ENCODE measurements around the gene LSM14A.
A peak's percentile ranks its signal among the peaks of the same experiment; 100 is the strongest.
"Not testable (repeated sequence)": the region's sequence is repeated elsewhere in the genome, so short reads cannot be mapped to it uniquely, and the experiment has no call there.

Gene LSM14A

DNA sequence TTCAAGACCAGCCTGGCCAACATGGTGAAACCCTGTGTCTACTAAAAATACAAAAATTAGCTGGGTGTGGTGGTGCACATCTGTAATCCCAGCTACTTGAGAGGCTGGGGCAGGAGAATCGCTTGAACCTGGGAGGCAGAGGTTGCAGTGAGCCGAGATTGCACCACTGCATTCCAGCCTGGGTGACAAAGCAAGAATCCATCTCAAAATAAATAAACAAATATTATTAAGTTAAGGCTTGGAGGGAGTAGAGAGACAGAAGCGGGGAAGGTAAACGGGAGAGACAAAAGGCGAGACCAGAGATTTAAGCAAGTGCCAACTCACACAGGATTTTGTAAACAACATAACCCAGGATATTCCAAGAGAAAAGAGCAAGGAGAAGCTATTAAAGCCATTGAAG lies 12.8 kb upstream of the LSM14A start:
- not testable (repeated sequence) for DNase-seq

DNA sequence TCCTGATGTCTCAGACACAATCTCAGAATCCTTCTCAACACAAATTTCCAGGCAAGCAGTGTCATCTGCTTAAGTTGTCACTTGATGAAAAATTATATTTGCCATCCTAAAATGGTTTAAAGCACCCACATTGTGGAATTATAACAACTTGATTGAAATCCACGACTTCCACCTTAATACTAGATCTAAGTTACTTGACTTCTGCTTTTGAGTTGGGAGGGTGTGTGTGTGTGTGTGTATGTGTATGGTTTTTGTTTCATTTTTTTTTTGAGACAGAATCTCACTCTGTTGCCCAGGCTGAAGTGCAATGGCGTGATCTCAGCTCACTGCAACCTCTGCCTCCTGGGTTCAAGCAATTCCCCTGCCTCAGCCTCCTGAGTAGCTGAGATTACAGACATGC lies 10.4 kb upstream of the LSM14A start:
- not testable (repeated sequence) for DNase-seq

DNA sequence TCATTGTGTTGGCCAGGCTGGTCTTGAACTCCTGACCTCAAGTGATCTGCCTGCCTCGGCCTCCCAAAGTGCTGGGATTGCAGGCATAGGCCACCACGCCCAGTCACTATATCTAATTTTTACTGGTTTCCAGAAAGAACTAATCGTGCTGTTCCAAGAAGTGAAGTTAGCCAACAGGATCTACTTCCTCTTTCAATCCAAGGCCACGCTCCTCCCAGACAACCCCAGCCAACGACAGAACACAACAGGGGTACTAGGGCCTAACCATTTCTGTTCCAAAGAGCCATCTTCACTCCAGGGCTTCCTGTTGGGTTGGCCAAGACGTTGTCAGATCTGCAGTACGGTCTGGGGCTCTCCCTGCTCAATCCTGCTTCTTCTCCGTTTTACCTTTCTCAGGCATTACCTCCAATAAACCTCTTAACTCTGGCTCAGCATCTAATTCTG lies 7.0 kb upstream of the LSM14A start:
- no peak for DNase-seq

DNA sequence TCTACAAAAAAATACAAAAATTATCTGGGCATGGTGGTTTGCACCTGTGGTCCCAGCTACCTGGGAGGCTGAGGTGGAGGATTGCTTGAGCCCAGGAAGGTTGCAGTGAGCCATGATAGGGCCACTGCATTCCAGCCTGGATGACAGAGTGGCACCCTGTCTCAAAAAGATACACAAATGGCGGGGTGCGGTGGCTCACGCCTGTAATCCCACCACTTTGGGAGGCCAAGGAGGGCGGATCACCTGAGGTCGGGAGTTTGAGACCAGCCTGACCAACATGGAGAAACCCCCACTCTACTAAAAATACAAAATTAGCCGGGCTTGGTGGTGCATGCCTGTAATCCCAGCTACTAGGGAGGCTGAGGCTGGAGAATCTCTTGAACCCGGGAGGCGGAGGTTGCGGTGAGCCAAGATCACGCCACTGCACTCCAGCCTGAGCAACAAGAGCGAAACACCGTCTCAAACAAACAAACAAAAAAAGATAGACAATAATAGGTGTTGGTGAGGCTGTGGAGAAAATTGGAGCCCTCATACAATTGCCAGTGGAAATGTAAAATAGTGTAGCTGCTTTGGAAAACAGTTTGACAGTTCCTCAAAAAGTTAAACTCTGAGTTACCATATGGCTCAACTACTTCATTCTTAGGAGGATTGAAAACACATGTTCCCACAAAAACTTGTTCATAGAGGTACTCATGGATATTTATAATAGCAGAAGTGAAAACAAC lies 2.7 kb upstream of the LSM14A start:
- DNase-seq = not testable (repeated sequence)

DNA sequence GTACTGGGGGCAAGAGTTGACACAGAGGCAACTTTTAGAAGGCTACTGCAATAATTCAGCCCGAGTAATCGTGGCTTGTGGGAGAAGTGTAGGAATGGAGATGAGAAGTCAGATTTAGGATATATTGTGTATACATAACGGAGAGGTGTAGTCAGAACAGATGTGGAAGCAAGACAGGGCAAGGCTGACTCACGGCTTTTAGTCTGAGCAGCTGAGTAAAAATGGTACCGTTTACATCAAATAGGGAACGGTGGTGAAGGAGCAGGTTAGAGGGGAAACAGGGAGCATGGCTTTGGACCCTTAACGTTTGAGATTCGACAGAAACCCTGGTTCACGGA lies 796 bp upstream of the LSM14A start:
- DNase-seq = peak; percentile 89

DNA sequence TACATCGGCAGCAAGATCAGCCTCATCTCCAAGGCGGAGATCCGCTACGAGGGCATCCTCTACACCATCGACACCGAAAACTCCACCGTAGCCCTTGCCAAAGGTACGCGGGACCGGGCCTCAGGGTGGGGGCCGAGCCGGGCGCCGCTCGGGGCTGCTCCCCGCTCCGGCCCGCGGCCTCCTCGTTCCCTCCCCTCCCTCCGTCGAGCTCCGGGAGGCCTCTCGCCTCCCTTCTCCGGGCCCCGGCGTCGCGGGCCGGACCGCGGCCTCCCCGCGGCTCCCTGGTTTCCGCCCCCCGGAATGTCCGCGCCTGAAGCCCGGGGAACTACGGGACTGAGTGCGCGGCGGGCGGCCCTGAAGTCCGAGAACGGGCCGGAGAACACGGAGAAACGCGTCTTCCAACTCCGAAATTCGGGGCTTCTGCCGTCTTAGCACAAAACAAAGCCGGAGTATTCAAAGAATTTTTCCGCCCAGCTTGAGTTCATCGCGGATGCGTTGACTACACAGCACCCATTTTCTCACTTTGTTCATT lies 423 bp downstream of the LSM14A start:
- no peak for DNase-seq

DNA sequence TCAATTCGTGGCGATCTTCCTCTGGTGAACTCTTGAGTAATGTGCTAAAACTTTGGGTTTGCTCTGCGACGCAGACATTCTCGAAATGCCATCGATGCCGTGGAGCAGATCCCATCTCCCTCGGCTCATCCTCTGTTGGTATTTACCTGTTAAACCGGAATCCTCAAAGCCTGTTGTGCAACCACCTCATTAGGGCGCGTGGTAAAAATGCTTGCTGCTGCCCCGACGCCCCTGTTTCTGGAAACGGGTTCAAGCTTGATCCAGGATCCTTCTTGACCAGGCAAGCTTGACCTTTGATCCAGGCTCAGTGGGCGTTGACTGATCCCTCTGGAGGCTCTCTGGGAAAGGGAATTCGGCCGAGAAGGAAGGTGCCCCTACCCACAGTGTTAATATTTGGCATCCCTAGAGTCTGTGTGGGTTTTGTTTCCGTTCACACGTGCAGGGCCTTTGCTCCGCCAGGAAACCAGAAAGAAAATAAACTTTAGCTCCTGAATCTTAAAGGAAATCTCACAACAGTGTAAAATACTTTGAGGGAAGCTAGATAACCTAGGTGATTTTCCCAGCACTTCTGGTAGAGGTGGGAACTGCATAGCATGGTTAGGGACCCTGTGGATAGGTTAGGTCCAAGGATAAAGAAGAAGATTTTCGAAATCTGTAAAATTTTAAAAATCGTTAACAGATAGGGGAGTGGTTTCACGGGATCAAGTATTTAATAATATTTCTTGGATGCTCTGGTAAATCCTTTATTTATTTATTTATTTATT lies 1.1 kb downstream of the LSM14A start:
- peak; percentile 33 for DNase-seq

DNA sequence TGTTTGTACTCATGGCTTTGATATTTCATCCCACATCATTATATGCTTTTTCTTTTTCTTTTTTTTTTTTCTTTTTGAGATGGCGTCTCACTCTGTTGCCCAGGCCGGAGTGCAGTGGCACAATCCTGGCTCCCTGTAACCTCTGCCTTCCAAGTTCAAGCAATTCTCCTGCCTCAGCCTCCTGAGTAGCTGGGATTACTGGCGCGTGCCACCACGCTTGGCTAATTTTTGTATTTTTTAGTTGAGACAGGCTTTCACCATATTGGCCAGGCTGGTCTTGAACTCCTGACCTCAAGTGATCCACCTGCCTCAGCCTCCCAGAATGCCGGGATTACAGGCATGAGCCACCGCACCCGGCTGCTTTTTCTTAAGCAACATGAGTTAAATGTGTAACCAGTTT lies 2.9 kb downstream of the LSM14A start:
- not testable (repeated sequence) for DNase-seq

DNA sequence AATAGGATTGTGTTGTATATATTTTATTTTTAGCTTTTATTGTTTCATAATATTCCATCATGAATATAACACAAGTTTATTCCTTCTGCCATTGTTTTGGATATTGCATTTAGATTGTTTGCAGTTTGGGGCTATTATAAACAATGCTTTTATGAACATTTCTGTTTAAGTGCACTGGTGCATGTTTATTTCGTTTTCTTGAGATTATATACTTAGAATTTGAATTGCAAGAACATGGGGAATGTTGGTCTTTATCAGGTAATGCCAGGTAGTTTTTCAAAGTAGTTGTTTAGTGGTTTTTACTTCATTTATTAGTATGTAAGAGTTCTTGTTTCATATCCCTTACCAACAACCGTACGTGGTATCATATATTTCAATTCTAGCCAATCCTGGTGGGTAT lies 4.3 kb downstream of the LSM14A start:
- no peak for DNase-seq

DNA sequence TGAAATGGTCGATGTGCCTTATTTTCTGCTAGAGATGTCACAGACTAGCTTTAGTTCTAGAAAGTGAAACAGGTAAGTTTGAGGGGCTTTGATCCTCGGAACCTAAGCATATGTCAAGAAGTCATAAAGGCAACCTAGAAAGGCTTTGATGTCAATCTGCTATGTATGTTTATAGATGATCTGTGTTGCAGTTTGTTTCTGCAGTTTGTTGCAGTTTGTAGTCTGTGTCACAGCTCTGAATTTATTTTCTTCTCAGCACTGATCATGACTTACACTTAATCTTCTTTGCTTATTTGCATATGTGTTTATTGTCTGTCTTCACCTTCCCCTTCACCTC lies 5.9 kb downstream of the LSM14A start:
- DNase-seq = no peak

DNA sequence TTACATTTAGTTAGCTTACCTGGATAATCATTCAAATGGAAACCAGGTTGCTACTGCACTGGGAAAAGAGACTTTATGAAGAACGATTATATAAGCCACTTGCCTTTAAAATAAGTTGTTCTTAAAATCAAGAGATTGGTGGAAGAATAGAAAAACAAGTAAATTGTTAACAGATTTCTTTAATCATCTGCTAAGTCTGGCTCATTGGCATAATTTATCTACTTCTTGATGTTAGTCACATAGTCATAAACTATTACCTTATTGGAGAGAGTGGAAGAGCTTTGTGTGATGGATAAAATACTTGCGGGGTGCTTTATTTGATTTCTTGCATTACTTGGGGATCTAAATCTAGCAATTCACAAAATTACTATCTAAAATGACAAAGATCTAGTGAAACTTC lies 6.8 kb downstream of the LSM14A start:
- no peak for DNase-seq

DNA sequence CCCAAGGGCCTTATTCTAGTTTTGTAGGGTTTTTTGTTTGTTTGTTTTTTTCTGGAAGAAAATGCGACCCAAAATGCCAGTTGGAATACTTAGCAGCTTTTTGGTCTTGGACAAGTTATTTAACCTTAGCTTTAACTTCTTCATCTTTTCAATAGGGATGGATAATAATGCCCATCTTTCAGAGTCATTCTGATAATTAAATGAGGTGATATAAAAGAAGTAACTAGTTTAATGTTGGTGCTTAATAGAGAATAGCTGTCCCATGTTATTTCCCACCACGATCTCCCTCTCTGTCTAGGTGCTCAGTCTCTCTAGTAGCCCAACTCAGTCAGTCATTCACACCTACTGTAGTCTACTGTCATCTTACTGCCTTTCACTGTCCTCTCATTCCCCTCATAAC lies 8.0 kb downstream of the LSM14A start:
- DNase-seq = no peak

DNA sequence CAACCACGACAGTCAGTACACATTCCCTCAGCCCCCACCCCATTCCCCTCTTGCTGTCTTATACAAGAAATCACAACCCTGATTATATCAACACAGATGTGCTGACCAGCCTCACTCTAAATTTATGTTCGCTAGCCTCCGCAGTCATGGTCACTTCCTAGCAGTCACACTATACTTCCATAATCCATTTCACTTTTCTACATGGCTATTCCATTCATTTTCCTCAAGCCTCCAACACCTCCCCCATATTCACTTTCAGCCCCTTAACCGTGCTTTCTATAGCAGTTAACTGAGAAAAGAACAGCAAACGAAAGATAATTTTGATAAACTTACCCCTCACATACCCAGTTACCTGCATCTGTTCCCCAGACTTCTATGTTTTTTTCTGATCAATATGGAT lies 8.4 kb downstream of the LSM14A start:
- DNase-seq = no peak

DNA sequence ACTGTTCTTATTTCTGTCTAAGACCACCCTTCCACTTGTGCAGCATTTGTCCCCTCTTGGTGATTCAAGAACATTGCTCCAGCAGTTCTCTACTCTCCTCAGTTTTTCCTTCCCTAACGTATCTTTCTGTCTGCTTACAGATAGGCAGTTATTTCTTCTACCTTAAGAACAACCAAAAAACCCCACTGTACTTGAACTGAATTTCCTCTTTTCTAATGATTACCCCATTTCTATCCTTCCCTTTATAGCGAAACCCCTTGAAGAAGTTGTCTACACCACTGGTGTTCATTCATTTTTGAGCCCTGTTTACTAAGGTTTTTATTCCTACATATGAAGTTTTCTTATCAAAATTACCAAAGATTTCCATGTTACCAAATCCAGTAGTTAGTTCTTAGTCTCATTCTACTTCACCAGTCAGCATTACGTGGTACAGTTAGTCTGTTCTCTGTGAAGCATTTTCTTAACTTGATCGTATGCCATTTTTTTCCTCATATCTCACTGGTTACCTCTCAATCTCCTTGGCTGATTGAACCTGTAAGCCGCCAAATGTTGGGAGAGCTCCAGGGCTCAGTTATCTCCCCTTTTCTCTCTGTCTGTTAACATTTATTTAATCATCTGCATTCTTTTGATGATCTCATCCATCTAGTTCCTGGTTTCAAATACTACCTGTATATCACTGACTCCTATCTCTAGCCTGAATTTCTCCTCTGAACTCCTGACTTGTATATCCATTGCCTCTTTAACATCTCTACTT lies 9.0 kb downstream of the LSM14A start:
- DNase-seq = no peak

DNA sequence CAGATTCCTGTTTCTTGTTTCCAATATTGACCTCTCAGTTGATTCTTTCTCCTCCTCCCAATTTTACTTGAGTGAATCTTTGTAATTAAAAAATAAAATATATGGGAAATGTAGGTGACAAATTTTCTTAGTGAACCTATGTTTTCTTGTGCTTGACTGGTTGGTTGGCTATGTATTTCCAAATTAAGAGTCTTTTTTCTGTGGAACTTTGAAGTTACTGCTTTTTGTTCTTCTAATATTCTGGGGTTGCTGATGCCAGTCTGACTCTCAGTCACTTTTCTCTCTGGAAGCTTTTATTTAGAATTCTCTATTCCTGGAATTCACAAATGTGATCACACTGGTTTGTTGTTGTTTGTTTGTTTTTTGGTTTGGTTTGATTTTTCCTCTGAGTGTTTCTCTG lies 9.8 kb downstream of the LSM14A start:
- no peak for DNase-seq

DNA sequence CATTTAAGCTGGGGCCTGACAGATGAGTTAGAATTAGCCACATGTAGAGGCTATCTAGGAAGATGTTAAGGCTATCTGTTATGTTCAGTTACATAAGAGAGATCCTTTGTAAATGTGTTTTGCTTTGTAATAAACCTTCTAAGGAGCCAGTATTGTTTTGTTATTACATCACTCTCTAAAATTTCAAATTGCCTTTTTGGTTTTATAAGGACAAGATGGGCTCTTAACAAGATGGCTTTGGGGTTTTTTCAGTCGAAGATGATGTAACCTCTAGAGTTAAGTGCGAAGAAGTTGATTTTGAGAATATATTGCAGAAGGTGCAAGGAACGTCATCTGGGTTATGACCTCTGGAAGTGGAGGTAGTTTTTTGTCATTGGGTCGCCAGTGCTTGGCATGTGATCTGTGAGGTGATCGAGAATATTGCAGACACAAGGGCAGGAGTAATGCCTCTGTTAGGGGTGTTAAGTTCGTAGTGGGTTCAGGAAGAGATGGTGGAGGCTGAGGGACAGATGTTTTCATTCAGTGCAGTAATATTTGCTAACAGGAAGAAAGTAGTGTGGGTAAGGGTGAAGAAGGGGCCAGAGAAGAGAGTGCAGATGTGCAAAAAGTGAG lies 12.7 kb downstream of the LSM14A start:
- DNase-seq = no peak

DNA sequence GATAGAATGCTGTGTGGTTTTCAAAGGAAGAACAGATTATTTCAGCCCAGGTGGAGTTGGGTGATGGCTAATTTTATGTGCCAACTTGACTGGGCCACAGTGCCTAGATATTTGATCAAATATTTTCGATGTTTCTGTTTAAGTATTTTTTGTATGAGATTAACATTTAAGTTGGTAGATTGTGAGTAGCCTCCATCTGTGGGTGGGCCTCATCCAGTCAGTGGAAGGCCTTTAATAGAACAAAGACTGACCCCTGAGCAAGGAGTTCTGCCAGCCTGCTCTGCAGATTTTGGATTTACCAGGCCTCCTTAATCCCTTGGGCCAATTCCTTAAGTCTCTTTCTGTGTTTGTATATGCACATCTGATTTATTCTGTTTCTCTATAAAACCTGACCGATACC lies 13.9 kb downstream of the LSM14A start:
- no peak for DNase-seq

DNA sequence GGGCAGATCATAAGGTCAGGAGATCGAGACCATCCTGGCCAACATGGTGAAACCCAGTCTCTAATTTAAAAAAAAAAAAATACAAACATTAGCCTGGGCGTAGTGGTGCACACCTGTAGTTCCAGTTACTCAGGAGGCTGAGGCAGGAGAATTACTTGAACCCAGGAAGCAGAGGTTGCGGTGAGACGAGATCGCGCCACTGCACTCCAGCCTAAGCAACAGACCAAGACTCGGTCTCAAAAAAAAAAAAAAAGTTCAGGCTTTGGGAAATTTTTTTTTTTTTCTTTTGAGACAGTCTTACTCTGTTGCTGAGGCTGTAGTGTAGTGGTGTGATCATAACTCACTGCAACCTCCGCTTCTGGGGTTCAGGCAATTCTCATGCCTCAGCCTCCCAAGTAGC lies 14.7 kb downstream of the LSM14A start:
- no peak for DNase-seq

DNA sequence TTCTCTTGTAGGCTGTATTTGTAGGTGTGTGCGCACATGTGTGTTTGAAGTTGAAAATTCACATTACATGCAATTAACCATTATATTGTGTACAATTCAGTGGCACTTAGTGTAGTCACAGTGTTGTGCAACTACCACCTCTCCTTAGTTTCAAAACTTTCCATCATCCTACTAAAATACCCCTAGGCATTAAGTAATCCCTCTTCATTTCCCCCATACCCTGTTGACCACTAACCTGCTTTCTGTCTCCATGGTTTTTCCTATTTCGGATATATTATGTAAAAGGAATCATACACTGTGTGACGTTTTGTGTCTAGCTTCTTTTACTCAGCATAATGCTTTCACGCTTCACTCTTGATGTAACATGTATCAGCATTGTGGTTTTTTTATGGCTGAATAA lies 16.1 kb downstream of the LSM14A start:
- DNase-seq = no peak

DNA sequence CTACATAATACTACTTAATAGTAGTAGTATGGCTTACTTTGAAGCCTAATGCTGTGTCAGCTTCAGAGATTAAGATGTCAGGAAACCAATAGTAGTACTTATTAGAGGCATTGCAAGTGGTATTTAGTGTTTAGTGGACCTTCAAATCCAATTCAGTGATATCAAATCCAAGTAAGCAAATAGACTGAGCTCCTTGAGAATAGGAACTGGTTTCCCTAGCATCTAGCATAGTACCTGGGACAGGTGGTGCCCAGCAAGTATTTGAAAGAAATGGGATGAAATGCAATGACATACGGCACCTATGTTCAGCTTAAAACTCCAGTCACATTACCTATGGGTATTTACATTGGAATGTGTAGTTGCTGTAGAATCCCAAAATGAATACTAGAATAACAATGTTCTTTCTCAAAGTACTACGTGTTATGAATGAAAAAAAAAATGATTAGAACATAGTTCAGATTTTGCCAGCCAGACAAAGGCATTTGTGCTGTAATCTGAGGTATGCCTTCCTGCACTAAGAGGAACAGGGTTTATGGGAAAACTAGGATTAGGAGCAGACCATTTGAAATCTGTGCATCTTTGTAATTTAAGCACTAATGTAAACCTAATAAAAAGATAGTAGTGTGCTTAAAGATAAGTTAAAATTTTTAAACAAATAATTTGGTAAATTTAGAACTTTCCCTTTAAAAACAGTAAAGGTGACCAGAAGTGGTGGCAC lies 17.1 kb downstream of the LSM14A start:
- DNase-seq = no peak

DNA sequence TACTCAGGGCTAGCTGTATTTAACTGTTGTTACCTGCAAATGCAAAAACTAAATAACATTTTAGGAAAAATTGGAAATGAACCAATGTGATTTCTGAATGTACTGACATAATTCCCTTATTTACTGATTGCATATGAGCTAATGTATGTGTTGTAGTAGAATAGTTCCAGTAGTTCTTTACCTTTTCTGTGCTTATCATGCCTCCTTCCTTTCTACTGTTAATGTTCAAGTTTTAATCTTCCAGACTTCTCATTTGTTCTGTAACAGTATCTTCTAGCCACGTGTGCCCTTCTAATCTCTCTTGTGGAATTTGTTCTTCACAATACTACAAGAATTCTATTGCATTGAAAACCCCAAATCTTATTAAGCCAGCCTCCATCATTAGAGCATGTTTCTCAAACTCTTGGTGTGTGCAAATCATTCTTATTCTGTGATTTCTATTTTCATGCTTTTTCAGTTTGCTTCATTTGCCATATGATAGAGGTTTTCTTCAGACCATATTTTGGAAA lies 17.7 kb downstream of the LSM14A start:
- DNase-seq = no peak

DNA sequence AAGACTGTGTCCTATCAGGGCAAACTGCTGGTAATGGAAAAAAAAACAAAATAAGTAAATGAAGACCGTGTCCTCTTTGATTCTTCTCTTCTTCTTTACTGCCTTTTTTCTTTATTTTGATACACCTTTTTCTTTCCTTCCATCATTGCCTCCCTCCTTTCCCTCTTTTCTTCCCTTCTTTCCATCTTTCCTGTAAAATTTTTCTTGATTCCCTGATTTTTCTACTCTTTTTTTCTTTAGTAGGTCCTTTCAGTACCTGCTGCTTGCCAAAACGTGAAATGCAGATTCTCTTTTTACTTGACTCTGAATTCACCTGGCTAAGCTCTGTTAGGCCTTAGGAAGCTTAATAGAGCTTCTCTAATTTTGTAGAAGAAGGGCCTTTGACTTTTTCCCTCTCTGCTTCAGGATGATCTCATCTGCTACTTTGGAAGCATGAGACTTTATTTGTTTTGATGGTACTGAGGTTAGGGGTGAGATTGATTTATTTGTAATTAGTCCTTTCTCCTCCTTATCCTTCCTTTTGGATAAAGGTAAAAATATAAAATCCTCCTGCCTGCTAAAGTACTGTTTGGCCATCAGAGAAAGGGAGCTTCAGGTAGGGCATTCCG lies 19.2 kb downstream of the LSM14A start:
- no peak for DNase-seq
